DMS53 treated with DMSO at 0.1 percent for 48 hours (cell line): ENCODE data around the gene SMAD6.

ENCODE experiments used
- DNase-seq: peaks from one replicate; lab custom pipeline; 2025; ENCODE audit not compliant: unreplicated experiment; lab: John Stamatoyannopoulos, UW

Gene SMAD6

GRCh38 chr15:66702035-66702786, at the start of gene SMAD6:
TSS of gene SMAD6 (plus strand) at chr15:66702236. CDS start at chr15:66703259, 1,023 bp downstream.
- peak; percentile 56 for DNase-seq

- no peak for DNase-seq
Observed at GRCh38 chr15:66652806-66653205, 49.2 kb upstream of the SMAD6 start.

DNA sequence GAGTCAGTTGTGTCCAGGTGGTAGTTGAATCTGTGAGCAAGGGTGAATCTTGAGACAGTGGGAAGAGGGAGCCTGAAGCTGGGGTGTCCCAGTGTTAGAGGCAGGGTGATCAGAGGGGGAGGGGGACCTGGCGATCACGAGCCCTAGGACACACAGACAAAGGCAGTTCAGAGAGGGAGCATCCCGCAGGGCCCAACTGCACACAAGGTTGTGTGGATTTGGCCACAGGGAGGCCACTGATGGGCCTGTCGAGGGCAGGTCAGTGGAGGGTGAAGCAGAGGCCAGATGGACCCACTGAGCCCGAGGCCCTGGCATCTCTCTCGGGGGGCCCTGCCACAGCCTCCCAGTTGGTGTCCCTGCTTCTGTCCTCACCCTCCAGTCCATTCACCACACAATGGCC, 48.6 kb upstream of the SMAD6 start:
- no peak for DNase-seq

DNA sequence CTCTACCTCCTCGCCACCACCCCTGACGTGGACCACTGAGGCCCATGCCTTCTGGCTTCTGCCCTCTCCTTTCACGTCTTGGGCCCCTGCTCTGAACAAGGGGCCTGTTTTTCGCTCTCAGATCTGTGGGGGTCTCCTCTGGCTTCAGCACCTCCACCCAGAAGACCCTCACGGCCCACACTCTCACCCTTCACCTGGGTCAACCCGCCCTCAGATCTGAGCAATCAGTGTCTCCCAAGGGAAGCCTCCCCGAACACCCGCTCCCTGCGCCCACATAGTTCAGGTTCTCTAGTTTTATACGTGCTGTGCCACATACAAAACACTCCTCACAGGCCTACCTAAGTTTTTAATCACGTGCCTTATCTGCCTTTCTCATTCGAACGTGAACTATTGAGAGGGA, 48.2 kb upstream of the SMAD6 start:
- DNase-seq: no peak

GRCh38 chr15:66654361-66654738, 47.7 kb upstream of the SMAD6 start:
- DNase-seq: no peak

DNA sequence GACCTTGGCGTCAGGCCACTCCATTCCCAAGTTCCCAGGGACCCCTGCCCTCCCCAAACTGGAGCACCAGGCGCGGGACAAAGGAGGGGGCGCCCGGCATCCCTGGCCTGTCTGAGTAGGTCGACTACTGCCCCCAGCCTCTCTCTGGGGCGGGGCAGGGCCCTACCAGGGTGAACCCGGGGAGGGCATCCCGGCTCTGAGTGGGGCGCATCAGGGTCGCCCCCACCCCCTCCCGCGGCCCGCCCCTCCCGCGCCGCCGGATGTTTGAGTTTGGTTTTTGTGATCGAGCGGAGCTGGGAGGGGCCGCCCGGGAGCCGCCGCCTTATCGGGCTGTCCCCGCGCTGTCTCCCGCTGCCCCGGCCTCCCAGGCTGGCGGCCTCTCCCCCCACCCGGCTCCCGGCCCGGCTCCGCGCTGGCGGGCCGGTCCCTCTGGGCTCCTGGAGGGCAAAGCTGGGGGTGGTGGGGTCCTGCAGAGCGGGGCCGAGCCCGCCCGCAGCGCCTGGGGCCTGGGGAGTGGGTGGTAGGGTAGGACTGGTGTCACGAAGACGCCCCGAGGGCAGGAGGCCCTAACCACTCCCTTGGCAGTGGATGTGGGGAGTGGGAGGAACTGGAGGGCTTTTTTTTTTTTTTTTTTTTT, 47.2 kb upstream of the SMAD6 start:
- DNase-seq: no peak

DNA sequence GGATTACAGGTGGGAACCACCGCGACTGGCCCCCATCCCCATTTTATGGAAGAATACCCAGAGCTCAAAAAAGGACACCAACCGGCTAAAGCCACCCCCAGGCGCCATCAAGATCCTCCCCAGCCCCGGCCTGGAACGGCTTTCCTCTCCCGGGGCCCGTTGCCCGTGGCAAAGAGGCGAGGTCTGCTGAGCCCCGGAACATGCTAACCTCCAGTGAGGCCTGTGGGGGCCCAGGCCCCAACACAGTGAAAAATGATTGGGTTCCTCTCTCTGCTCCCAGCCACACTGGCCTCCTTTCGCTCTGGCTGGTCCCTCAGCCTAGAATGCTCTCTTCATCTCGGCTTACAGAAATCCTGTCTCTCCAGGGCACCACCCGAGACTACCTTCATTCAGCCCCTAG, 46.5 kb upstream of the SMAD6 start:
- DNase-seq: no peak

GRCh38 chr15:66655997-66656396, 46.0 kb upstream of the SMAD6 start:
- DNase-seq: no peak

DNA sequence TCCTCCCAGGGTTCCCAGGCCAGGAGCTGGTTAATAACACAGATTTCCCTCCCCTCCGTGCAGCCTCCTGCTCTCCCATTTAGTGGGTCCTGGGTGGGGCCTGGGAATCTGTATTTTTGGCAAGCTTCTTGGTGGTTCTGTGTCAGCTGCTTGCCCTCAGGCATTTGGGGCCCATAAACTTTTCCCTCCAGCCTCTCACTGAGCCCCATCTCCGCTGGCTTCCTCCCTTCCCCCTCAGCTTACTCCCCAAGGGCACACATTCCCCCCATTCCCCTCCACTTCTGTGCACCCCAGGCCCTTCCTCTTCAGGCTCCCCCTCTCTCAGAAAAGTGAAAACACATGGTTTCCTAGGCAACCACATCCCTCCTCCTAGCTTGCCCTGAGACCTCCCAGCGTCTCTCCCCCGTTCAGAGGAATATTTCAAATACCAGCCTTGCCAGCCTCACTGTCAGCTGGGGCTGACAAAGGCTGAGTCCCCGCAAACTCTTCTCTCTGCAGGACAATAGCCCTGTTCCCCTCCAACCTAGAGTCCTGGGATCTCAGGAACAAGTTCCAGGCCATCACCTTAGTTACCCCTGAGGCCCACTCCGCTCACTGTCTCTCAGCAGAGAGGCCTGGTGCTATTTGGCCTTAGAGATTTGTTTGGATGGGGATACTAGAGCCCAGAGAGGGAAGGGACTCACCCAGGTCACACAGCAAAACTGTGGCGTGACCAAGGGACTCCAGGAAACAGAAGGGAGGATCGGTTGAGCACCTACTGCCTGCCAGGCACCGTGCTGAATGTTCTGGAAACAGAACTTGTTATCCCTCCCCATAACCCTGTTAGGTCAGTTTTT, 44.6 kb upstream of the SMAD6 start:
- no peak for DNase-seq

- DNase-seq: no peak
Observed at GRCh38 chr15:66658044-66658443, 44.0 kb upstream of the SMAD6 start.

- DNase-seq: no peak
Observed at GRCh38 chr15:66658855-66659254, 43.2 kb upstream of the SMAD6 start.

- DNase-seq: no peak
Observed at GRCh38 chr15:66659384-66659783, 42.7 kb upstream of the SMAD6 start.

GRCh38 chr15:66661432-66662096, 40.5 kb upstream of the SMAD6 start:
- no peak for DNase-seq

GRCh38 chr15:66662522-66662921, 39.5 kb upstream of the SMAD6 start:
- no peak for DNase-seq

DNA sequence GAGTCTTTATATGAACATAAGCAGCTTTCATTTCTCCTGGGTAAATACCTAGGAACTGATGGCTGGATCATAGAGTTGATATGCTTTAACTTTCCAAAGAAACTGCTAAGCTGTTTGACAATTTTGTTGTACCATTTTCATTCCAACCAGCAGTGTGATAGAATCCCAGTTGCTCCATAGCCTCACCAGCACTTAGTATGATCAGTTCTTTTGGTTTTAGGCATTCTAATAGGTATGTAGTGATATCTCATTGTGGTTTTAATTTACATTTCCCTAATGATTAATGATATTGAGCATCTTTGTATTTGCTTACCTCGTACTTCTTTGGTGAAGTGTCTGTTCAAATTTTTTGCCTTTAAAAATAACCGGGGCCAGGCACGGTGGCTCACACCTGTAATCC, 38.4 kb upstream of the SMAD6 start:
- DNase-seq: no peak

GRCh38 chr15:66670175-66670574, 31.9 kb upstream of the SMAD6 start:
- no peak for DNase-seq

GRCh38 chr15:66670762-66671580, 31.1 kb upstream of the SMAD6 start:
- peak; percentile 57 for DNase-seq

DNA sequence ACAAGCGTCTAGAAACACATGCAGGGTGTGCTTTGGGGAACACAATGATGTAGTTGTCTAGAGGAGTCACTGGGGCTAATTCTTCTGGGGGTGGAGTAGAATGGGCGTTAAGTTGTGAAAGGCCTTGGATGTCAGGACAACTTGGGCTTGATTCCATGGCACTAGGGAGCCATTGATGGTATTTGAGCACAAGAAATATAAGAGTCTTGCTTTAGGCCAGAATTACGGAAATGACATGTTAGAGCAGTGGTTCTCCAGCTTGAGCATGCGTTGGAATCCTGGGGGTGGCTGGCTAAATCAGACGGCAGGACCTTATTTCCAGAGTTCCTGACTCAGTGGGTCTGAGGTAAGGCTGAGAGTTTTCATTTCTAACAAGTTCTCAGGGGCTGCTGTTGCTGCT, 29.2 kb upstream of the SMAD6 start:
- no peak for DNase-seq

- DNase-seq: no peak
Observed at GRCh38 chr15:66673410-66674322, 28.4 kb upstream of the SMAD6 start.
